NOMO-1 (cell line): ENCODE data around the gene MRPS6.

ENCODE experiments used
- DNase-seq, 2 experiments: peaks; one replicate each; lab custom pipeline; 2025; ENCODE audit not compliant: unreplicated experiment in 2 of 2; lab: John Stamatoyannopoulos, UW

Gene MRPS6

DNA sequence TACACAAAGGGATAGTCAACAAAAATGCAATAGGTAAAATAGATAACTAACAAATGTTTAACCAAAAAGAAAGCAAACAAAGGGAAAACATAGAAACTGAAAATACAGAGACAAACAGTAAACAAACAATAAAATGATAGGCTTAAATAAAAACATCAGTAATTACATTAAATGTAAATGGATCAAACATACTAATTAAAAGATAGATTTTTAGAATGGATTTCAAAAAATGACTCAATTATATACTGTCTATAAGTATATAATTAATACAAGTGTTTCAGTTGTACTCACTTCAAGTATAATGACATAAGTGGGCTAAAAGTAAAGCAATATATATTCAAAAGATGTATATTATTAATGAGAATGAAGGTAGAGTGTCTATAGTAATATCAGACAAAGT lies 101.1 kb downstream of the MRPS6 start:
- no peak for DNase-seq

GRCh38 chr21:34176448-34176847 lies 103.1 kb downstream of the MRPS6 start:
- no peak for DNase-seq

GRCh38 chr21:34177919-34178567 lies 104.7 kb downstream of the MRPS6 start:
- DNase-seq, result no peak

DNA sequence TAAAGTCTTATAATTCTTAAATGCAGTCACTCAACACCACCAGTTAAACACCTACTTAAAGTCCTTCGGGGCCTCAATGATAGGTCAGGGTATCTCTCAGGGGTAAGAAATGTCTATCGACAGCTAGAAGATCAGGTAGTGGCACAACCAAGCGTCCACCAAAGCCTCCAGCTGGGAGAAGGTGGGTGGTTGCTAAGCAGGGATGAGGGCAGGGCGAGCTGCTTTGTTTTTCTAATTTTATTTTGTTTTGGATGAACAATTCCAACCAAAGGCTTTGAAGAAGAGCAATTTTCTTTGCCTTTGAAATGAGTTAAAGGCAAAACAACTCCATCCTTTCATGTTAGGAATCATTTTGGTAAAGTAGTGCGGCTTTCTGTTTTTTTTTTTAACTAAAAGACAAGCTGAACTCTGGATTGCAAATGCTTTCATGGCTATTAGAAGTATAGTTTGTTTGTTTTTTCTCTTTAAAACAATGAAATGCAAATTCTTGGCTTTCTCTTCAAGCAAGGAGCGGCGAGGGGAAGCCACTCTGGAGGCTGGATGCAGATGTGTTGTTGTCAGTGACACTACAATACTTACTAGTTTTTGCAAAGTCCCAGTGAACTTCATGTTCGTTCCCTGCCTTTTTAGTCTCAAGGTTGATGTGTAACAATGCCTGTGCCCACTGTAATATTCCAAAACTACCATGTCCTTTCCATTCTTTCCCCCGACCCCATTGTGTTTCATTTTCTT lies 106.0 kb downstream of the MRPS6 start:
- DNase-seq, result no peak

- DNase-seq, result no peak
Measured at GRCh38 chr21:34180407-34180806, 107.0 kb downstream of the MRPS6 start.

DNA sequence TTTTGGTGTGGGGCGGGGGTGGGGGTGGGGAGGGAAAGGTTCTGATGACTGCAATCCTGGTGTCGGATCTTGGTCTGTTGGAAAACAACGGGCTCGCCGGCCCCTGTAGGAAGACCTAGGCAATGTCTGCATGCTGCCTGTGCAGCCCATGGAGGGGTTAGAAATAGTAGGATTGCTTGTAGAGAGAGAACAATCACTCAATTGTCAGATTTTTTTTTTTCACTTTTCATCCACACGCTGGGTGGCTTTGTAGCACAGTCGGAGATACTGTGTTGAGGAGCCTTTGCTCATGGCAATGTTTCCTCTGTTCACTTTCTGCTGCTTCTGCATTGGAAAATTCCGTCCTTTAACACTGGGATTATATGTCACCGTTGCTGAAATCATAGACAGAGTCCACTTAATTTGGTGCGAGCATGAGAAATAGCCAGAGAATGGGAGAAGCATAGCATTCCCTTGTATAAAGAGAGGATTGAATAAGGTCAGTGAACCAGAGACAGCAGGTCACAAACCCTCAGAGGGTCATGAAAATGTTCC lies 107.5 kb downstream of the MRPS6 start:
- no peak for DNase-seq

GRCh38 chr21:34181431-34182039 lies 108.2 kb downstream of the MRPS6 start:
- DNase-seq, result no peak

GRCh38 chr21:34182436-34182835 lies 109.1 kb downstream of the MRPS6 start:
- DNase-seq, result no peak

GRCh38 chr21:34183331-34183928 lies 110.1 kb downstream of the MRPS6 start:
- DNase-seq, result no peak

GRCh38 chr21:34184232-34184631 lies 110.9 kb downstream of the MRPS6 start:
- DNase-seq, result no peak

DNA sequence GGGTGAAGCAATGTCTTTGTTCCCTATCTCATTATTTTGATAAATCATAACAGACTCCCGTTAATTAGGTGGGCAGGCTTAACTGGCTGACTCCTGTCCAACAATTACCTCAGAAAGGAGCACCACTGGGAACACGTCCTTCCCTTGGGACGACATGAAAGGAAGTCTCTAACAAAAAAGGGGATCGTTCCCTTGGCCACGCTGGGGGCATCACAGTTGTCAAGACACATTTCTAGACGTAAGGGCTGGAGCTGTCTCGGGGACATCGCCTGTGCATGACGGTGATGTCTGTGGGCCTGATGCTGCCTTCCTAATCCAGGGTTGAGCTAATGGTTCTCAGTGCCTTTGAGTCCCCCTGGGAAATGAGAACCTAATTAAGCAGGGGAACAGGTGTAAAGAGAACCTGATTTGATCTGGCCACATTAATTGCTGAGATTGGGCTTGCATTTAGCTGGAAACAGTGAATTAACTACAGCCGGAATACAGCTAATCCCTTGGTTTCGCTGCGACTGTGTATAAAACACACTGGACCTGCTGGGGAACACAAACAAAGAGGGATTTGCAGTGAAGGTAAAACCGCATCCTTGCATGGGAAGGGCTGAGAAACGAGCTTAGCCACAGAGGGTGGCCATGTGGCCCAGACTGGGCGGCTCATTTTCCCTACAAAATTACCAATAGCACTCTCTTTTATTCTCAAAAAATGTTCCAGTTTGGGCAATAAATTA lies 111.8 kb downstream of the MRPS6 start:
- no peak for DNase-seq

- DNase-seq, result no peak
Measured at GRCh38 chr21:34186109-34186719, 112.8 kb downstream of the MRPS6 start.

DNA sequence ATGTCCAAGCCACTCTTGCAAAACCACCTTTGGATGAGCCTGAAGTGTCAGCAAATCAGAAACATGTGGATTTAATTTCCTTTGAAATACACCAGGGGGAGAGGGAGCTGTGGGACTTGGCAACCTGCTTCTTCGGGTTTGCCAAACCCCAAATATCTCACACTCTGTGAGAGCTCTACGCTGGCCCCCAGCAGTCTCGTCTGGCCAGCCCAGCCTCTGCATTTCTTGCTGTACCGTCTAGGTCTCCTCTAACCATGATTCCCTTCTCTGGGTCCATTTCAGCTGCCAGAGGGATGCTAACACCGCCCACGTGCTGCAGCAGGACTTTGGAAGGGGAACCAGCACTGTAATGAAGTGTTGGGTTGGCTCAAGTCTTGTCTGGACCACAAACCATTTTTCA lies 114.6 kb downstream of the MRPS6 start:
- no peak for DNase-seq

DNA sequence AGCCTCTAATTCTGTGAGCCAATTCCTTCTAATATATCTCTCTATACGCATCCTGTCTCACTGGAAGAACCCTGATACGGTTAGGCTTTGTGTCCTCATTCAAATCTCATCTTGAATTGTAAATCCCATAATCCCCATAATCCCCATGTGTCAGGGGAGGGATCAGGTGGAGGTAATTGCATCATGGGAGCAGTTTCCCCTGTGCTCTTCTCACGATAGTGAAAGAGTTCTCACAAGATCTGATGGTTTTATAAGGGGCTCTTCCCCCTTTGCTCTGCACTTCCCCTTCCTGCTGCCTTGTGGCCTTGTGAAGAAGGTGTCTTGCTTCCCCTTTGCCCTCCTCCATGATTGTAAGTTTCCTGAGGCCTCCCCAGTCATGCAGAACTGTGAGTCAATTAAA lies 116.1 kb downstream of the MRPS6 start:
- peak; percentile 3 to 24 for DNase-seq

- no peak for DNase-seq
Measured at GRCh38 chr21:34190576-34191321, 117.4 kb downstream of the MRPS6 start.

DNA sequence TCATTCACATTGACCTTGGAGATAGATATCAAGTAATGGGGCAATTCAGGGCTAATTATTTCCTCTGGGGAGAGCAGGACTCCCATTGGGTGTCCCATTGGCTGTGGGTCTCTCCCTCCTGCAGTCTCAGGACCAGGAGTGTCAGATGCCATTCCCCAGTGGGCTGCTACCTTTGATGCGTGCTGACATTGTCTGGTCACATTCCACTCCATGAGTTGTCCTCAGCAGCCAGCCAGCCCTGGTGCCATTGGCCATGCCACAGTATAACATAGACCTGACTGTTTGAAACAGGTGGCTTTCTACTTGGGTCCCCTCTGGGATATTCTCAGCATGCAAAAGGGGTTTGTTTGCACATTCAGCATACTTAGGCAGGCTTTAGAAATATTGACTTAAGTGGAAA lies 118.5 kb downstream of the MRPS6 start:
- no peak for DNase-seq
